C4-2B (cell line): ENCODE measurements around the gene ETFRF1.

Experiments
- ZFX ChIP-seq: fragments of 450-650 bp; IDR thresholded peaks from 2 replicates; pipeline ENCODE4 v1.6.1; 2017
- TF ChIP-seq, protein P1 (sequence below): fragments of 450-650 bp; conservative IDR thresholded peaks from 2 replicates; pipeline ENCODE4 v1.5.1; 2017; ENCODE audit warnings: mild to moderate bottlenecking

DNA sequence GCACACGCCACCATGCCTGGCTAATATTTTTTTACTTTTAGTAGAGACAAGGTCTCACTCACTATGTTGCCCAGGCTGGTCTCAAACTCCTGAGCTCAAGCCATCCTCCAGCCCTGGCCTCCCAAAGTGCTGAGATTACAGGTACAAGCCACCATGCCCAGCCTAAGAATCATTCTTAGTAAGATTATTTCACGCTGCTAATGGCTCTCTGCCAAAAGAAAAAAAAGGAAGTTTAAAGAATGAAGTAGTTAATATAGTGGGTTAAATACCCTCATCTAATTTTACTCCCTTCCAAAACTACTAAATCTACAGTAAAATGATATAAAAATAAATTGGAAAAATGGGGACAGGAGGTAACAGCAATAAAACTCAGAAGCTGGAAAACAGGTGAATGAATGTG is 2.6 kb downstream of the ETFRF1 start:
- TF ChIP-seq, protein P1, sequence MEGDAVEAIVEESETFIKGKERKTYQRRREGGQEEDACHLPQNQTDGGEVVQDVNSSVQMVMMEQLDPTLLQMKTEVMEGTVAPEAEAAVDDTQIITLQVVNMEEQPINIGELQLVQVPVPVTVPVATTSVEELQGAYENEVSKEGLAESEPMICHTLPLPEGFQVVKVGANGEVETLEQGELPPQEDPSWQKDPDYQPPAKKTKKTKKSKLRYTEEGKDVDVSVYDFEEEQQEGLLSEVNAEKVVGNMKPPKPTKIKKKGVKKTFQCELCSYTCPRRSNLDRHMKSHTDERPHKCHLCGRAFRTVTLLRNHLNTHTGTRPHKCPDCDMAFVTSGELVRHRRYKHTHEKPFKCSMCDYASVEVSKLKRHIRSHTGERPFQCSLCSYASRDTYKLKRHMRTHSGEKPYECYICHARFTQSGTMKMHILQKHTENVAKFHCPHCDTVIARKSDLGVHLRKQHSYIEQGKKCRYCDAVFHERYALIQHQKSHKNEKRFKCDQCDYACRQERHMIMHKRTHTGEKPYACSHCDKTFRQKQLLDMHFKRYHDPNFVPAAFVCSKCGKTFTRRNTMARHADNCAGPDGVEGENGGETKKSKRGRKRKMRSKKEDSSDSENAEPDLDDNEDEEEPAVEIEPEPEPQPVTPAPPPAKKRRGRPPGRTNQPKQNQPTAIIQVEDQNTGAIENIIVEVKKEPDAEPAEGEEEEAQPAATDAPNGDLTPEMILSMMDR = no peak
- no peak for TF ChIP-seq ZFX
